ENCODE data around the gene ARFRP1.

DNA sequence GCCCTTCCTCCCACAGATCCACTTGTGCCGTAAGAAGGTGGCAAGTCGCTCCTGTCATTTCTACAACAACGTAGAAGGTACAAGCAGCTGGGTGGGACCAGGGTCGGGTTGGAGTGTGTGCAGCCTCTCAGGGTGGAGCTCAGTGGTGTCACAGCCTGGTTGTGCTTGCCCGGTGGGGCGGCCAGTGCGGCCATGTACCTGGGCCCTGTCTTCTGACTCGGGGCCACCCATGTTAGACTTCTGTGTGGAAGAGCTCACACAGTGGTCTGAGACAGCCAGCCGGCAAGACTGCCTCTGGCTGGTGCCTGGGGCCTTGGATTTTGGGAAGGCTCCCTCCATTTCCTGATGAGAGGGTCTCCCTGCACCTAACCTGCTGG is 45.0 kb downstream of the ARFRP1 start:
- TF ChIP-seq CTCF (conservative IDR thresholded peaks at IDR 0.05; ENCODE audit: low read depth, low read length) (no peak), RAD21 (IDR thresholded peaks at IDR 0.05; ENCODE audit: low read length) (no peak)
